ENCODE measurements around the gene PTPRN. TPM values are rescaled to one million over a fixed set of nuclear protein-coding genes. Genes with fewer than 3 reads are reported as not detected.
A peak's percentile ranks its signal among the peaks of the same experiment; 100 is the strongest.

The PTPRN gene
- total and polyA plus RNA-seq, 2 experiments from 2014 or later, result 5.1 to 22.1 TPM

DNA sequence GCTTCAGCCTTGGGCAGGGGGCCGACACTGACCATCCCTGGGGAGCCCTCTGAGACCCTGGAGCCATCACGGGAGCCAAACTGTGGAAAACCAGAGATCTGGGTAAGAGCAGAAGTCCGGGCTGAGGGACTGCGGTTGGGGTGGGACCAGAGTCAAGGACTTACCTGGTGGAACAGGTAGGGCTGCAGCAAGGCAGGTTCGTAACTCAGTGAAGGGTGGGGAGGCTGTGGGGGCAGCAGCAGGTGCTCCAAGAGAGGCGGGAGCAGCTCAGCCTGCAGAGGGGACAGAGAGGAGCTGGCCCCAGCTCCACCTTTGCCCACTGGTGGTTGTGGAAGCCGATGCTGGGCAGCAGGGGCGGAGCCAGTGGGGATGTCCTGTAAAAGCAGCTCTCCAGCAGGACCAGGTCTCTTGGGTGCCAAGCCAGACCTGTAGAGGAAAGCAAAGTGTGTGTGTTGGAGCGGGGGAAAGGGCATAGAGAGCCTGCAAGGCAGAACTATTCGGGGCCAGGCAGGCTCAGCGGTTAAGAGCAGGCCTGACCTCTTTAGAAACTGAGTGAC, 6.7 kb downstream of the PTPRN start (continued):
- TF ChIP-seq, protein P1, sequence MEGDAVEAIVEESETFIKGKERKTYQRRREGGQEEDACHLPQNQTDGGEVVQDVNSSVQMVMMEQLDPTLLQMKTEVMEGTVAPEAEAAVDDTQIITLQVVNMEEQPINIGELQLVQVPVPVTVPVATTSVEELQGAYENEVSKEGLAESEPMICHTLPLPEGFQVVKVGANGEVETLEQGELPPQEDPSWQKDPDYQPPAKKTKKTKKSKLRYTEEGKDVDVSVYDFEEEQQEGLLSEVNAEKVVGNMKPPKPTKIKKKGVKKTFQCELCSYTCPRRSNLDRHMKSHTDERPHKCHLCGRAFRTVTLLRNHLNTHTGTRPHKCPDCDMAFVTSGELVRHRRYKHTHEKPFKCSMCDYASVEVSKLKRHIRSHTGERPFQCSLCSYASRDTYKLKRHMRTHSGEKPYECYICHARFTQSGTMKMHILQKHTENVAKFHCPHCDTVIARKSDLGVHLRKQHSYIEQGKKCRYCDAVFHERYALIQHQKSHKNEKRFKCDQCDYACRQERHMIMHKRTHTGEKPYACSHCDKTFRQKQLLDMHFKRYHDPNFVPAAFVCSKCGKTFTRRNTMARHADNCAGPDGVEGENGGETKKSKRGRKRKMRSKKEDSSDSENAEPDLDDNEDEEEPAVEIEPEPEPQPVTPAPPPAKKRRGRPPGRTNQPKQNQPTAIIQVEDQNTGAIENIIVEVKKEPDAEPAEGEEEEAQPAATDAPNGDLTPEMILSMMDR (conservative IDR thresholded peaks at IDR 0.05; ENCODE audit: low read depth in 2 of 2), result no peak
- TF ChIP-seq, protein P2, sequence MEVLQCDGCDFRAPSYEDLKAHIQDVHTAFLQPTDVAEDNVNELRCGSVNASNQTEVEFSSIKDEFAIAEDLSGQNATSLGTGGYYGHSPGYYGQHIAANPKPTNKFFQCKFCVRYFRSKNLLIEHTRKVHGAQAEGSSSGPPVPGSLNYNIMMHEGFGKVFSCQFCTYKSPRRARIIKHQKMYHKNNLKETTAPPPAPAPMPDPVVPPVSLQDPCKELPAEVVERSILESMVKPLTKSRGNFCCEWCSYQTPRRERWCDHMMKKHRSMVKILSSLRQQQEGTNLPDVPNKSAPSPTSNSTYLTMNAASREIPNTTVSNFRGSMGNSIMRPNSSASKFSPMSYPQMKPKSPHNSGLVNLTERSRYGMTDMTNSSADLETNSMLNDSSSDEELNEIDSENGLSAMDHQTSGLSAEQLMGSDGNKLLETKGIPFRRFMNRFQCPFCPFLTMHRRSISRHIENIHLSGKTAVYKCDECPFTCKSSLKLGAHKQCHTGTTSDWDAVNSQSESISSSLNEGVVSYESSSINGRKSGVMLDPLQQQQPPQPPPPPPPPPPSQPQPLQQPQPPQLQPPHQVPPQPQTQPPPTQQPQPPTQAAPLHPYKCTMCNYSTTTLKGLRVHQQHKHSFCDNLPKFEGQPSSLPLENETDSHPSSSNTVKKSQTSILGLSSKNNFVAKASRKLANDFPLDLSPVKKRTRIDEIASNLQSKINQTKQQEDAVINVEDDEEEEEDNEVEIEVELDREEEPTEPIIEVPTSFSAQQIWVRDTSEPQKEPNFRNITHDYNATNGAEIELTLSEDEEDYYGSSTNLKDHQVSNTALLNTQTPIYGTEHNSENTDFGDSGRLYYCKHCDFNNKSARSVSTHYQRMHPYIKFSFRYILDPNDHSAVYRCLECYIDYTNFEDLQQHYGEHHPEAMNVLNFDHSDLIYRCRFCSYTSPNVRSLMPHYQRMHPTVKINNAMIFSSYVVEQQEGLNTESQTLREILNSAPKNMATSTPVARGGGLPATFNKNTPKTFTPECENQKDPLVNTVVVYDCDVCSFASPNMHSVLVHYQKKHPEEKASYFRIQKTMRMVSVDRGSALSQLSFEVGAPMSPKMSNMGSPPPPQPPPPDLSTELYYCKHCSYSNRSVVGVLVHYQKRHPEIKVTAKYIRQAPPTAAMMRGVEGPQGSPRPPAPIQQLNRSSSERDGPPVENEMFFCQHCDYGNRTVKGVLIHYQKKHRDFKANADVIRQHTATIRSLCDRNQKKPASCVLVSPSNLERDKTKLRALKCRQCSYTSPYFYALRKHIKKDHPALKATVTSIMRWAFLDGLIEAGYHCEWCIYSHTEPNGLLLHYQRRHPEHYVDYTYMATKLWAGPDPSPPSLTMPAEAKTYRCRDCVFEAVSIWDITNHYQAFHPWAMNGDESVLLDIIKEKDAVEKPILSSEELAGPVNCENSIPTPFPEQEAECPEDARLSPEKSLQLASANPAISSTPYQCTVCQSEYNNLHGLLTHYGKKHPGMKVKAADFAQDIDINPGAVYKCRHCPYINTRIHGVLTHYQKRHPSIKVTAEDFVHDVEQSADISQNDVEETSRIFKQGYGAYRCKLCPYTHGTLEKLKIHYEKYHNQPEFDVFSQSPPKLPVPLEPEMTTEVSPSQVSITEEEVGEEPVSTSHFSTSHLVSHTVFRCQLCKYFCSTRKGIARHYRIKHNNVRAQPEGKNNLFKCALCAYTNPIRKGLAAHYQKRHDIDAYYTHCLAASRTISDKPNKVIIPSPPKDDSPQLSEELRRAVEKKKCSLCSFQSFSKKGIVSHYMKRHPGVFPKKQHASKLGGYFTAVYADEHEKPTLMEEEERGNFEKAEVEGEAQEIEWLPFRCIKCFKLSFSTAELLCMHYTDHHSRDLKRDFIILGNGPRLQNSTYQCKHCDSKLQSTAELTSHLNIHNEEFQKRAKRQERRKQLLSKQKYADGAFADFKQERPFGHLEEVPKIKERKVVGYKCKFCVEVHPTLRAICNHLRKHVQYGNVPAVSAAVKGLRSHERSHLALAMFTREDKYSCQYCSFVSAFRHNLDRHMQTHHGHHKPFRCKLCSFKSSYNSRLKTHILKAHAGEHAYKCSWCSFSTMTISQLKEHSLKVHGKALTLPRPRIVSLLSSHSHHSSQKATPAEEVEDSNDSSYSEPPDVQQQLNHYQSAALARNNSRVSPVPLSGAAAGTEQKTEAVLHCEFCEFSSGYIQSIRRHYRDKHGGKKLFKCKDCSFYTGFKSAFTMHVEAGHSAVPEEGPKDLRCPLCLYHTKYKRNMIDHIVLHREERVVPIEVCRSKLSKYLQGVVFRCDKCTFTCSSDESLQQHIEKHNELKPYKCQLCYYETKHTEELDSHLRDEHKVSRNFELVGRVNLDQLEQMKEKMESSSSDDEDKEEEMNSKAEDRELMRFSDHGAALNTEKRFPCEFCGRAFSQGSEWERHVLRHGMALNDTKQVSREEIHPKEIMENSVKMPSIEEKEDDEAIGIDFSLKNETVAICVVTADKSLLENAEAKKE (CRISPR knock-in tag; IDR thresholded peaks at IDR 0.05), result no peak

DNA sequence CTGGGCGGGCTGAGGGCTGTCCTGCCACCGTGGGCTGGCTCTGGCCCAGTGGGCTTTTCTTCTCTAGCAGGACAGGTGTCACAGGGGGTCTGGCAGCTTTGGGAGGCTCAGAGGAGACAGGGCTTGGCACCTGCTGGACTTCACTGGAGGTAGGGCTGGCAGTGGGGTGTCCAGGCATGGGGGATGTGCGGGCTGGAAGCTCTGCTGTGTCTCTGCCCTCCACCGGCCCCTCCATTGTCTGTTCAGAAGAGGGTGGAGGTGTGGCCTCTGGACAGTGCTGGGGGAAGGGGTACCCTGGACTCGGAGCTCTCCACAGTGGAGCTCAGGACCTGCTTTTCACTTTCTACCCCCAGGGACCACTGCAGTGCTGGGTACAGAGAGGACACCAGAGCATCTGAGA, 9.2 kb downstream of the PTPRN start:
- Histone ChIP-seq H3K9me2 (ENCODE audit: insufficient read depth) (no peaks in the 10 kb centered on the region), H3K79me2 (replicated peaks; ENCODE audit: insufficient read depth) (no peaks in the 10 kb centered on the region), H3K4me2 (no peak overlapping the region), H3K4me1 (ENCODE audit: insufficient read depth) (peaks cover 6% of the 10 kb centered on the region; the same call in 1 of the 2 replicates), H3K27me3 (ENCODE audit: insufficient read depth) (peaks cover 12% of the 10 kb centered on the region), H3K36me3 (ENCODE audit: insufficient read depth) (no peaks in the 10 kb centered on the region), H3K4me3 (no peak overlapping the region), H3F3A (replicated peaks; ENCODE audit: low read depth) (peaks cover 5% of the 10 kb centered on the region; the same call in 1 of the 2 replicates), H4K20me1 (replicated peaks; ENCODE audit: insufficient read depth) (peaks cover 5% of the 10 kb centered on the region; the same call in 1 of the 2 replicates), H3K27ac (ENCODE audit: low read depth) (no peak overlapping the region), H2AFZ (no peak overlapping the region)
- peaks cover 12% of the 10 kb centered on the region for H3K4me1 Mint-ChIP-seq
- H3K36me3 Mint-ChIP-seq (ENCODE audit: low read depth), result no peaks in the 10 kb centered on the region; the same call in 2 of the 3 replicates
- H3K27ac Mint-ChIP-seq, result no peak overlapping the region
- peaks cover 26% of the 10 kb centered on the region for H3K27me3 Mint-ChIP-seq (ENCODE audit: insufficient read depth, low read depth, poor library complexity)
- DNase-seq (ENCODE audit: low spot score) (no peak), ATAC-seq (peak; percentile 12)
- no peak overlapping the region for H3K4me3 Mint-ChIP-seq
- H3K9me3 Mint-ChIP-seq, result no peaks in the 10 kb centered on the region; the same call in 2 of the 3 replicates
- TF ChIP-seq, protein P2 (CRISPR knock-in tag; IDR thresholded peaks at IDR 0.05), result no peak
- TF ChIP-seq ZNF331 (CRISPR knock-in tag; IDR thresholded peaks at IDR 0.05; ENCODE audit: low read depth), result no peak
- no peak for TF ChIP-seq EZH2 (IDR thresholded peaks at IDR 0.05; ENCODE audit: low read depth, unreplicated experiment)
- no peak for TF ChIP-seq NANOG (IDR thresholded peaks at IDR 0.05; ENCODE audit: borderline replicate concordance)
- TF ChIP-seq CREB1 (CRISPR knock-in tag; IDR thresholded peaks at IDR 0.05; ENCODE audit: low read depth), result no peak
- TF ChIP-seq ZNF114 (CRISPR knock-in tag; IDR thresholded peaks at IDR 0.05), result no peak

All from GM23338 (cell line).